Measurements from ENCODE around the gene RAC2.

GRCh38 chr22:37263966-37264887, 20.2 kb upstream of the RAC2 start:
- no peak for TF ChIP-seq CTCF (conservative IDR thresholded peaks at IDR 0.05; ENCODE audit: low read depth, low read length)
- no peak for TF ChIP-seq EZH2 (IDR thresholded peaks at IDR 0.05; ENCODE audit: low read length, unreplicated experiment)
- TF ChIP-seq EZH2phosphoT487 (IDR thresholded peaks at IDR 0.05; ENCODE audit: borderline replicate concordance, low read length): no peak
